Transverse colon (tissue), 3 donors: ENCODE results near the gene N4BP2L1.

ENCODE experiments used
- CTCF ChIP-seq, 5 experiments: fragments of 200-600 bp in 3 of 5; fragments of 450-650 bp in 2 of 5; sonication (generic) in 3 of 5; IDR thresholded peaks; 1 replicate in 2 of 5; 2 replicates in 3 of 5; pipeline ENCODE4 v1.5.1; 2016 to 2017; ENCODE audit warnings: antibody characterized with exemption in 5 of 5, inconsistent platforms in 3 of 5, mild to moderate bottlenecking in 2 of 5, moderate library complexity in 1 of 5
- POLR2A ChIP-seq: fragments of 450-650 bp; IDR thresholded peaks from one replicate; pipeline ENCODE4 v1.6.1; 2016; ENCODE audit warnings: antibody characterized with exemption, mild to moderate bottlenecking, moderate library complexity

GRCh38 chr13:32447894-32448623 lies 20.1 kb upstream of the N4BP2L1 start:
- no peak for TF ChIP-seq CTCF (IDR thresholded peaks at IDR 0.05)
- TF ChIP-seq POLR2A = no peak
